G401 (cell line): Measurements from ENCODE around the gene SFN. TPM values are rescaled to one million over a fixed set of nuclear protein-coding genes. Genes with fewer than 3 reads are reported as not detected.
"Not testable (repeated sequence)": the region's sequence is repeated elsewhere in the genome, so short reads cannot be mapped to it uniquely, and the experiment has no call there.

Experiments used
- DNase-seq: peaks from one replicate; pipeline ENCODE4 v3.0.0-alpha.2; 2015; ENCODE audit warnings: low spot score
- in situ Hi-C: cut with HindIII; loops from 2 replicates; pipeline ENCODE4 v1.10.0; 2016; ENCODE audit warnings: low sequenced_read_pairs, mixed read lengths
- total RNA-seq: library from RNA; depleted of rRNA; stranded (reverse); fragments of >200 nt; shearing (Covaris generic); gene quantifications from 2 replicates; pipeline ENCODE4 v1.2.3, GENCODE V29; 2014

SFN gene
- total RNA-seq, 1 experiment from 2014 or later = 67.7 TPM

DNA sequence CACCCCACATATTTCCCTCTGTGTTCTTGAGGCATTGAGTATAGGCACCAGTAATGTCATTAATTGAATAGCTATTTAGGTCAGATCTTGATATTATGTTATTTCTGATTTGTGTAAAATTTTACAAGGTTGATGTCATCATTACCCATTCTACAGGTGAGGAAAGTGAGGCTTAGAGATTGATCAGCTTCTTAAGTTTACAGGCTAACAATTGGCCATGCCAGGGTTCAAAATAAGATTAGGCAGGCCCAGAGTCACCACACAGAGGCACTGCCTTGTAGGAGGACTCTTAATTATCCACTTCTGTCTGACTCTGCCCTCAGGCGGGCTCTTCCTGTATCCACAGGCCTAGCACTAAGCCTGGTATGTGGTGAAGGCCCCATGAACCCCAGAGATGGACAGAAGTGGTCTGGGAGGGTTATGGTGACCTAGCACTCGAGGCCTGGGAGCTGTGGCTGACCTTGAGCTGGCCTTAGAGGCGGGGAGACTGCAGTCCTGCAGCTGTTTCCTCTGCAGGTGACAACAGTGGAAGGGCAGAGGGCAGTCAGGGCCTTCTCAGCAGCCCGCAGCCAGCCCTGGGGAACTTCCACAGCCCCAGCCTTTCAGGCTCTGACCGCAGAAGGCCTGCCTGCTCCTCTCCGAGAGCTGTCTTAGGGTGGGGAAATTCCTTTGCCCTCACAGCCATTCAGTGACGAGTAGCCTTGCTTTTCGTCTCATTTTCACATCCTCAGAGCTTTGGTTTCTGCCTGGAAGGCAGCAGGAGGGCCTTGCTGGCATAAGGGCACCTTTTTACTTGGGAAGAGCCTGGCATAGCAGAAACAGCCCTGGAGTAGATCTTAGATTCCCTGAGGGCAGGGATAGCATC is 24.2 kb upstream of the SFN start:
- no peak for DNase-seq
- in situ Hi-C loops = no loop called here

- DNase-seq = no peak
- in situ Hi-C loops = no loop called here
These were observed 23.6 kb upstream of the SFN start for GRCh38 chr1:26839339-26839722.

GRCh38 chr1:26839779-26840178 is 23.2 kb upstream of the SFN start:
- in situ Hi-C loops = no loop called here
- DNase-seq = no peak

- in situ Hi-C loops = no loop called here
These were observed 18.3 kb upstream of the SFN start for GRCh38 chr1:26844424-26845196.

DNA sequence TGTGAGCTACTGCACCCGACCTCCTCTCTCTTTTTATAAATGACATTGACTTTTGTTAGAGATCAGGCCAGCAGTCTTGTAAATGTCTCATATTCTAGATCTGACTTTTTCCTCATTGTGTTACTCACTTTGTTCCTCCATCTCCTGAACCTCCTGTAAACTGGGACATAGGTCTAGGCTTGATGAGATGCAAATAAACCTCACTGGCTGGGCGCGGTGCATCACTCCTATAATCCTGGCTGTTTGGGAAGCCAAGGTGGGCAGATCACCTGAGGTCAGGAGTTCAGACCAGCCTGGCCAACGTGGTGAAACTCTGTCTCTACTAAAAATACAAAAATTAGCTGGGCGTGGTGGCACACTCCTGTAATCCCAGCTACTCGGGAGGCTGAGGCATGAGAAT is 15.1 kb upstream of the SFN start:
- in situ Hi-C loops, DNase-seq: not testable (repeated sequence)

More at GRCh38 chr1:26844424-26845196, 18.3 kb upstream of the SFN start:
- DNase-seq = peak; percentile 69

GRCh38 chr1:26848499-26848898 is 14.4 kb upstream of the SFN start:
- DNase-seq = no peak
- in situ Hi-C loops = no loop called here

- in situ Hi-C loops = no loop called here
- DNase-seq = no peak
These were observed 13.8 kb upstream of the SFN start for GRCh38 chr1:26848941-26849774.

- no peak for DNase-seq
- in situ Hi-C loops = no loop called here
These were observed 11.8 kb upstream of the SFN start for GRCh38 chr1:26851106-26851684.

DNA sequence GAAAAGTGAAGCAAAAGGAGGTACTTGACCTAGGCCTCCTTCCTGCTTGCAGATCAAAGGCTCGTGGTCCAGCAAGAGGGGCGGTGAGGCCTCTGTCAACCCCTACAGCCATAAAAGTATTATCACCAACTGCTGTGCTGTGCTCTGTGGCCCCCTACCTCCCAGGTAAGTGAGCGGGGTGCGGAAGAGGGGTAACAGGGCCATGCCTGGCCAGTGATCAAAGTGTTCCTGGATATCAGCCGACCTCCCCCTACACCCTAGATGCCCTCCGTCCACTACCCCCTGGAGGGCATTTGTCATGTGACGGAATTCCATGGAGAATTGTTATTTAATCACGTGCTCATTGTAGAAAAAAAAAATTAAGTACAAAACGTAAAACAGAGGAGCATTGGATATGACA is 10.2 kb upstream of the SFN start:
- no peak for DNase-seq
- in situ Hi-C loops = no loop called here

GRCh38 chr1:26853156-26853555 is 9.8 kb upstream of the SFN start:
- peak; percentile 64 for DNase-seq
- in situ Hi-C loops = no loop called here

- in situ Hi-C loops = no loop called here
- DNase-seq = no peak
These were observed 9.3 kb upstream of the SFN start for GRCh38 chr1:26853600-26853999.

- in situ Hi-C loops = no loop called here
- DNase-seq = no peak
These were observed 8.0 kb upstream of the SFN start for GRCh38 chr1:26854906-26855305.

DNA sequence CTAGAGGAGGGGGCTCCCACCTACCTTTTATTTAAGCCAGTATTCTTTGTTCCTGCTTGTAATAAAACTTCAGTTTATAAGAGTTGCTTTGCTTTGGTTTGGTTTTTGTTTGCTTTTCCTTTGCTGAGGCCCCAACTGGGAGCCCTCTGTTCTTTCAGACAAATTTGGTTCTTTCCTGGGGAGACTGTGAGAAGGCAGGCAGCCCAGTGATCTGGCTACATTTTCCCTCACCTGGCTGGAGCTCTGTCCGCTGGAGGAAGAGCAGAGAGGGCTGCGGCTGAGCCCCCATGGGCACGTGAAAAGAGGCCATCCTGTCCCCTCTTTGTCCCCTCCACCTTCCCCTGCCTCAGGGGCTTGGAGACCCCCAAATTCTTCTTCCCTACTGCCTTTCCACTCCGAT is 7.3 kb upstream of the SFN start:
- in situ Hi-C loops = no loop called here
- peak; percentile 72 for DNase-seq

- in situ Hi-C loops = no loop called here
- DNase-seq = peak; percentile 53
These were observed 6.8 kb upstream of the SFN start for GRCh38 chr1:26856181-26856580.

DNA sequence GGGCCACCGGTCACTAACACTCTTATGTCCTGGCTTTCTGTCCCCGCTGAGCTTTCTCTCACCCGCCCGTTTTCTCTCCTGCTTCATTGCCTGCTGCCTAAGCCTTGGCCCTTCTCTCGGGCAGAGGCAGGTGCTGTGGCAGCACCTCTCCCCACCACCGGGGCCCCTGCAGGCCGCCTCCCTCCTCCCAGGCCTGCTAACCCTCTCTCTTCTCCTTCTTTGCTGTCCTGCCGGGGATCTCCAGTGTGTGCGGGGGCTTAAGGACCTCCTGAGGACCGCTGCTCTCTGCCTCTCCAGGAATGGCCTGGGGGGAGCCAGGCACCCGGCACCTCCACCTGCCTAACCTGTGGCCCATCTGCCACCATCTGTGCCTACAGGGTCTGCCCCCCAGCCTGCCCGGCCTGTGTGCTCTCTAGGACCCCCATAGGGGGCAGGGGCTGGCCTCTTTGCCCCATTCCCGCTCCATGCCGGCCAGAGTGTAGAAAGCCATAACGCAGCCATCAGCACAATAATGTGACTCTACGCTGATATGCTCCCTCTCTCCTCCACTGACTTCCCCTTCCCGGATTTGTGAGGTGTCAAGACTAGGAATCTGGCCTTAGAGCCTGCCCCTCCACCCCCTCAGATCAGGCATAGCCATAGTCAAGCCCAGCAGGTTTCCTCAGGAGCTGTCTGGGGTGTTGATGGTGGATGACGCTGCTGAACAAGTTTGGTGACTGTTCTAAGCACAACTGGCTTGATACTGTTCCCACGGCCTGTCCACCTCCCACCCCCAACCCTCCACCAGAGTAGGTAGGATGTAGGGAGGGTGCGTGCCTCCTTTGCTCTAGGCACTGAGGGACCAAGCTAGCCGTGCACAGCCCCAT is 6.1 kb upstream of the SFN start:
- in situ Hi-C loops = no loop called here

GRCh38 chr1:26857473-26858060 is 5.4 kb upstream of the SFN start:
- no peak for DNase-seq
- in situ Hi-C loops = no loop called here

More for the DNA sequence above, 6.1 kb upstream of the SFN start:
- DNase-seq = peak; percentile 41

DNA sequence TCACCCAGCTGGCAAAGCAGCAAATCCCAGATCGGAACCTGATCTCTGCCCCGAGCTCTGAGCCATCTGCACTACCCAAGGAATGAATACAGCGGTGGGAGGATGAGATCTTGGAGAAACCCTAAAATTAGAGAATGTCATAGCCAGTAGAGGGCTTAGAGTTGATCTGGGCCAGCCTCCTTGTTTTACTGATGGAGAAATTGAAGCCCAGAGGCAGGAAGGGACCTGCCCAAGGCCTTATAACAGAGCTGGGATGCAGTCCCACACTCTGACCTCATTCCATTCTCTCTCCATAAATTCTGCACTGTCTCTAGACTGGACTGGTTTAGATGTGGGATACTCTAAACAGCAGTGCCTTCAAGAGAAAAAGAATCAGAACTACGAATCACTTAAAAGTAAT is 4.8 kb upstream of the SFN start:
- in situ Hi-C loops = no loop called here
- no peak for DNase-seq
